HG03139 (cell line): Measurements from ENCODE around the gene OXCT1.
"Not testable (repeated sequence)": the region's sequence is repeated elsewhere in the genome, so short reads cannot be mapped to it uniquely, and the experiment has no call there.

Experiments used
- ATAC-seq: cut with Tn5 transposase; IDR thresholded peaks from one replicate; pipeline ENCODE4 v1.9.1; 2021; ENCODE audit not compliant: unreplicated experiment

The OXCT1 gene

GRCh38 chr5:41728281-41728680 is 141.9 kb downstream of the OXCT1 start:
- ATAC-seq = no peak

DNA sequence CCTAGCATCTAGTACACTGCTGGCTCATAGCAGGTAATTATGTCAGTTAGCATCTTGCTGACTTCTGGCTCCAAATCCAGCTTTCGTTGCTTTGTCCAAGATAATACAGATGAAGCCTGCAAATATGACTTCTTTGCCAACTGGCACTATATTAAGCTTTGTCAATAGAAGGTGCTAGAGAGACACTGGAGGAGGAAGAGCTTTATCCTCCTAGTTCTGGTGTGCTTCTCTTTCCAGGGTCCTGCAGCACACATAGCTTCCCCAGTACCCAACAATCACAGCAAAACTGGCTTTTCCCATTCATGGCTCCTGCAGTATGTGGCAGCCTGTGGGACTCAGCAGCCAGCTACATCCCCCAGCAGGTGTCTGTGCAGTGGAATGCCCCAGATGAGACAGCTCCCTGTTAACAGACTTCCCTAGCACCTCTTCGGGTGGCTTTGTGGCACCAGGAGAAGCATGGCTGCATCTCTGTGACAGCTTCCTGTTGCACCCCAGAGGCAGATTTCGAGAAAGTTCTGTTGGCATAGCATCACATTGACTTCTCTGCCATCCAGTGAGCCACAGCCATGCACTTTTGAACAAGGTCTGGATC is 147.8 kb downstream of the OXCT1 start:
- no peak for ATAC-seq

DNA sequence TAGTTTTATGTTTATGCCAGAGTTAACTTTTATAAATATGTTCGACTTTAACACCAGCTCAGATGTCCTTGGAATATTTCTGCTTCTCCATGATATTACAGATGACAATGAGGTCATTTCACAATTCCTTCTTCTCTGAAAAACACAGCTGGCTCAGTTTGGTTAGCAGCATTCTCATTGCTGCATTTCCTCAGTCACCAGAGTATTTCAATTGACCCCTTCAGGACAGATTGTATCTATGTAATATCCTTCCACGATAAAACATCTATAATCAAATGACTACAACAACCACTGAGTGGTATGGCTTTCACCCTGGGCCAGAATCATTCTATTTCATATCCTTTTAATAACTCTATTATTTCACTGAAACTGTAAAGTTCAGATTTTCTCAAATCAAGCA is 148.7 kb downstream of the OXCT1 start:
- ATAC-seq = no peak

DNA sequence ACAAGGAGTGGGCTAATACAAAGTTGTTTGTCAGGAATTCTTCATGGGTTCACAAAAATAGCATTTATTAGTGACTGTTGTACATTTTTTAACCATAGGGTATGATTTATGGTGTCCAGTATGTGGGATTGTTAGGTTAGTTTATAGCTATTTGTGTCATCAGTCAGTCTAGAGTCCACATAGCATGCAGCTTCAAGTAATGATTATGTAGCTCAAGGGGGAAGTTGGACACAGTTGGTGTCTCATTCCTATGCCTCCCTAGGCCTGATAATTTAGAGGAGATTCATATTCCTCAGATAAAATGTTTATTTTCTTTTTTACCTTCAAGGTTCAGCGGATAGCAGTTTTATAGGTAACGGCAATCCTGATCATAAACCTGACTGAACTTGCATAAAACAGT is 153.8 kb downstream of the OXCT1 start:
- ATAC-seq = no peak

- ATAC-seq = not testable (repeated sequence)
Measured at GRCh38 chr5:41714446-41714845, 155.8 kb downstream of the OXCT1 start.

GRCh38 chr5:41708604-41708940 is 161.7 kb downstream of the OXCT1 start:
- ATAC-seq = peak; percentile 29

DNA sequence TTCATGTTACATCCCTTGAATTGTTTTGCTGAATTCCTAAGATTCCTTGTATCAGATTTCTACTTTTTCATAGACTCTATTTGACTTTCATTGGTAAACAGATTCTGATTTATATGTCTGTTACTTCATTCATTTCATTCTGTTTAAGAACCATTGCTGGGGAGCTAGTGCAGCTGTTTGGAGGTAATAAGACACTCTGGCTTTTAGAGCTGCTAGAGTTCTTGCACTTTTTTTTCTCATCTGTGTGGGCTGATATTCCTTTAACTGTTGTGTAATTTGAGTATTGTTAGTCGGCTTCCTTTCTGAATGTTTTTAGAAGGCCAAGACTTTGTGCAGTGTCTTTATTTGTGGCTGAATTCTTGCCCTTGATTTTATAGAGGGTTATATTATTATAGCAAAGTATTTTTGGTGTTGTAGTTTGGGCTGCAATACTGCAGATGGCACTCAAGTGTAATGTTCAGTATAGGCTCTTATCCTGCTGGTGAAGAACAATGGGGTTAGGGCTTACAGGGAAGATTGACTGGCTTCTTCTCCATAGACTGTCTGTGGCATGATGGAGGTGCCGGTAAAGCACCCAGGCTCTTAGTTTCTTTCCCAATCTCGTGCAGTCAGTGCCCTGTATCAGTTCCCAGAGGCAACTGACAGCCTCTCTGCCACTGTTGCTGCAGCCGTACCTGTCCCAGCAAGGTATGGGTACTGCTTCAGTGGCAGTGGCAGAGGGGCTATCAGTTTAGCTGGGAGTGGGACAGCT is 162.2 kb downstream of the OXCT1 start:
- ATAC-seq = peak; percentile 83

- peak; percentile 76 for ATAC-seq
Measured at GRCh38 chr5:41695920-41696582, 174.2 kb downstream of the OXCT1 start.

GRCh38 chr5:41686767-41687166 is 183.5 kb downstream of the OXCT1 start:
- no peak for ATAC-seq

- no peak for ATAC-seq
Measured at GRCh38 chr5:41686191-41686590, 184.0 kb downstream of the OXCT1 start.

DNA sequence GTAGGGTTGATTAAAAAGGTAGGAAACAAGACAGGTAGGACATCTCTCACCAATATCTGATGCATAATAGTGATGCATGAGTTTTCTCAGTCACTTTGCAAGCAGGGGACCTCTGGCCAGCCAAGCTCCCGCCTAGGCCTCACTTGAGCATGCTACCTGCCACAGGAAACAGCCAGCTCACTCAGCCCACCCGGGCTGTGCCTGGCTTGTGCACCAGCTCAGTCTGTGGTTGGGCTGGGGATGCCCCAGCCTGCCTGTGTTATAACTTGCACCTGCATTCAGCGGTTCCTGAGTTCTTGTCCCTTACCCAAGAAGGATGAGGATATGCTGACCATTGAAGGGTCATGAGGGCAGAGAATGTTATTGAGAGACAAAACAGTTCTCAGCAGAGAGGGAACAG is 187.0 kb downstream of the OXCT1 start:
- ATAC-seq = no peak

DNA sequence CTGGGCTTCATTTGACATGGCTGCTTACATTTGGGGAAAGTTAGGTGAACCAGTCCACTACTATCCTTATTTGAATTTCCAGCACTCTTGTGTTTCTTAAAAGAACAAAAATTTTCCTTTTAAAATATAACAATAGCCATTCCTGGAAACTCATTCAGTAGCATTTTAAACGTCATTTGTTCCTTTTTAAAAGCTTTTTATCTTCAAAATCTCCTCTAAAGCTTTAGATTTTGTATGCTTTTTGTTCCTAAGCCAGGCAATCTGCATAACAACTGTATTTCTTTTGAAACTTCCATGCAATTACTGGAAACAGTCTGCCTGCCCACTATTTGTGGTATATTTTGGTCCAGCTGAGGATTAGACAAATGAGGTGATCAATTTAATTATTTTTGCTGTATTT is 187.6 kb downstream of the OXCT1 start:
- no peak for ATAC-seq

DNA sequence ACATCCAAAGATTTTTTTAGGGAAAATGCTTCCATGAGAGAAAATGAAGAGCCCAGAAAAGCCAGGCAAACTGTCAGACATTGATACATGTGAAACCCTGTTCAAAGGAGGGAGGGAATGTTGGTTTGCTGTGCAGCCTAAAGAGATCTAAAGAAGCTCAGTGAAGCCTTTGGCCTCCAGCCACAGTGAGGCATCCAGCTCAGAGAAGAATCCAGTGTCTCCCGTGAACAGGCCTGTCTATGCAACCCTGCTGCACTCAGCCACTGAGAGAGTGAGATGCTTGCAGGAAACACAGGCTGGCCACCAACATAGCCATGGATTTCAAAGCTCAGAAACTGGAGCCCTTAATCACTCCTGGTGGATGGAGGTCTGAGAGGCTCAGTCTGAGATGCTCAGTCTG is 188.4 kb downstream of the OXCT1 start:
- ATAC-seq = no peak
